SK-N-SH (cell line): ENCODE data around the gene ADK. TPM values are rescaled to one million over a fixed set of nuclear protein-coding genes. Genes with fewer than 3 reads are reported as not detected.
A peak's percentile ranks its signal among the peaks of the same experiment; 100 is the strongest.

Experiments
- CTCF ChIA-PET: fragments of 300-600, 350-600 bp; formaldehyde crosslinking; extraction: SDS; loops from one replicate; lab custom pipeline; 2021; lab: Yijun Ruan, JAX
- POLR2A ChIA-PET: fragments of 350-600 bp; sonication (Branson Sonifier 250); formaldehyde crosslinking; extraction: SDS; loops from one replicate; lab custom pipeline; 2020; ENCODE audit warnings: antibody characterized with exemption, inconsistent platforms; lab: Yijun Ruan, JAX
- DNase-seq: peaks from one replicate; pipeline ENCODE4 v3.0.0; 2012
- H2AFZ ChIP-seq: fragments of 200-600 bp; sonication (generic); 2 replicates; pipeline ENCODE4 v1.8.1; 2016; ENCODE audit warnings: antibody characterized with exemption, mild to moderate bottlenecking, low read depth
- H3F3A ChIP-seq: fragments of 200-600 bp; sonication (generic); replicated peaks from 2 replicates; pipeline ENCODE3; 2016; ENCODE audit warnings: antibody characterized with exemption, mild to moderate bottlenecking; ENCODE audit not compliant: insufficient read depth
- H3K27ac ChIP-seq, 2 experiments: fragments of 200-500 bp in 1 of 2; fragments of 200-600 bp in 1 of 2; sonication (Bioruptor generic) in 1 of 2; sonication (generic), shearing (Covaris generic) in 1 of 2; 2 replicates each; pipeline versions ENCODE4 v1.5.1 to v1.6.1; 2014 to 2016; ENCODE audit warnings: low read depth in 2 of 2, inconsistent platforms in 1 of 2, low read length in 1 of 2, mild to moderate bottlenecking in 1 of 2, mixed read lengths in 1 of 2
- H3K27me3 ChIP-seq: fragments of 200-600 bp; sonication (generic), shearing (Covaris generic); 2 replicates; pipeline ENCODE4 v1.6.1; 2016; ENCODE audit warnings: mixed run types; ENCODE audit not compliant: insufficient read depth
- H3K36me3 ChIP-seq, 2 experiments: fragments of 200-500 bp in 1 of 2; fragments of 200-600 bp in 1 of 2; sonication (Bioruptor generic) in 1 of 2; sonication (generic) in 1 of 2; replicated peaks in 1 of 2; 2 replicates each; pipeline versions ENCODE3 to v1.5.1; 2014 to 2016; ENCODE audit warnings: low read length in 1 of 2, mild to moderate bottlenecking in 1 of 2; ENCODE audit not compliant: insufficient read depth in 2 of 2, control insufficient read depth in 1 of 2
- H3K4me1 ChIP-seq, 2 experiments: fragments of 200-500 bp in 1 of 2; fragments of 200-600 bp in 1 of 2; sonication (Bioruptor generic) in 1 of 2; sonication (generic), shearing (Covaris generic) in 1 of 2; 2 replicates each; pipeline versions ENCODE4 v1.5.1 to v1.6.1; 2014 to 2016; ENCODE audit warnings: low read depth in 1 of 2, low read length in 1 of 2, mixed run types in 1 of 2; ENCODE audit not compliant: insufficient read depth in 2 of 2, control insufficient read depth in 1 of 2
- H3K4me2 ChIP-seq: fragments of 200-600 bp; sonication (generic), shearing (Covaris generic); 2 replicates; pipeline ENCODE4 v1.6.1; 2017; ENCODE audit warnings: mixed run types
- H3K4me3 ChIP-seq, 2 experiments: fragments of 200-500 bp in 1 of 2; fragments of 200-600 bp in 1 of 2; sonication (Bioruptor generic) in 1 of 2; sonication (generic), shearing (Covaris generic) in 1 of 2; 2 replicates each; pipeline versions ENCODE4 v1.5.1 to v1.8.1; 2014 to 2016; ENCODE audit warnings: low read depth in 2 of 2, inconsistent platforms in 1 of 2, low read length in 1 of 2, mild to moderate bottlenecking in 1 of 2, mixed read lengths in 1 of 2, moderate library complexity in 1 of 2
- H3K79me2 ChIP-seq: fragments of 200-600 bp; sonication (generic); 2 replicates; pipeline ENCODE4 v1.8.1; 2017; ENCODE audit warnings: mild to moderate bottlenecking; ENCODE audit not compliant: insufficient read depth
- H3K9ac ChIP-seq: fragments of 200-600 bp; sonication (generic); 2 replicates; pipeline ENCODE4 v1.6.1; 2017; ENCODE audit warnings: mixed run types
- H3K9me2 ChIP-seq: fragments of 200-600 bp; sonication (generic); 2 replicates; pipeline ENCODE4 v1.6.1; 2017; ENCODE audit warnings: mixed run types
- H3K9me3 ChIP-seq: fragments of 200-600 bp; sonication (generic); 2 replicates; pipeline ENCODE4 v1.6.1; 2017; ENCODE audit warnings: mixed run types, mild to moderate bottlenecking, moderate library complexity
- H4K20me1 ChIP-seq: fragments of 200-600 bp; sonication (generic); 2 replicates; pipeline ENCODE4 v1.6.1; 2017; ENCODE audit warnings: mild to moderate bottlenecking, mixed run types; ENCODE audit not compliant: insufficient read depth
- EZH2phosphoT487 ChIP-seq: fragments of 200-600 bp; sonication (generic); IDR thresholded peaks from 2 replicates; pipeline ENCODE4 v1.6.1; 2017; ENCODE audit warnings: low read depth, mixed run types, mild to moderate bottlenecking, antibody characterized with exemption, moderate library complexity, borderline replicate concordance
- FOSL2 ChIP-seq: IDR thresholded peaks from 2 replicates; pipeline ENCODE4 v1.4.0; 2012; ENCODE audit warnings: low read depth, mild to moderate bottlenecking, moderate library complexity, borderline replicate concordance
- FOXM1 ChIP-seq: IDR thresholded peaks from 2 replicates; pipeline ENCODE4 v1.4.0; 2012; ENCODE audit warnings: low read depth, mild to moderate bottlenecking
- MXI1 ChIP-seq: IDR thresholded peaks from 2 replicates; pipeline ENCODE4 v1.6.1; 2012; ENCODE audit warnings: mild to moderate bottlenecking, low read depth, low read length, improper control_type of control experiment
- POLR2AphosphoS5 ChIP-seq: IDR thresholded peaks from 2 replicates; pipeline ENCODE4 v1.6.1; 2012; ENCODE audit warnings: low read depth, low read length
- RCOR1 ChIP-seq: fragments of 150-350 bp; IDR thresholded peaks from 2 replicates; pipeline ENCODE4 v1.6.1; 2017; ENCODE audit warnings: antibody characterized with exemption, low read length
- RFX5 ChIP-seq: IDR thresholded peaks from 2 replicates; pipeline ENCODE4 v1.6.1; 2012; ENCODE audit warnings: mild to moderate bottlenecking, improper control_type of control experiment, low read length
- WGBS: methylation state at CpG from one replicate; pipeline ENCODE4 v1.1.6; 2017; ENCODE audit warnings: low lambda C conversion rate; 5-methylcytosine and 5-hydroxymethylcytosine counted together
- polyA plus RNA-seq, 3 experiments: library from polyadenylated mRNA; depleted of rRNA; stranded (reverse); fragments of >200 nt; gene quantifications; 2 replicates each; pipeline ENCODE4 v1.2.3, GENCODE V29; 2012
- TF ChIP-seq, protein P1 (sequence below): fragments of 200-600 bp; sonication (generic); IDR thresholded peaks from 2 replicates; pipeline ENCODE4 v1.6.1; 2017; ENCODE audit warnings: antibody characterized with exemption, mild to moderate bottlenecking, moderate library complexity
- TF ChIP-seq, protein P2 (sequence below): IDR thresholded peaks from 2 replicates; pipeline ENCODE4 v1.6.1; 2012; ENCODE audit warnings: mild to moderate bottlenecking, low read depth, low read length, moderate library complexity
- TF ChIP-seq, protein P3 (sequence below): IDR thresholded peaks from 2 replicates; pipeline ENCODE4 v1.4.0; 2012; ENCODE audit warnings: low read depth, borderline replicate concordance
- TF ChIP-seq, protein P4 (sequence below): IDR thresholded peaks from 2 replicates; pipeline ENCODE4 v1.4.0; 2012; ENCODE audit warnings: low read depth, borderline replicate concordance
- TF ChIP-seq, protein P5 (sequence below): fragments of 150-350 bp; IDR thresholded peaks from 2 replicates; pipeline ENCODE4 v1.6.1; 2016; ENCODE audit warnings: mild to moderate bottlenecking, low read depth, low read length

ADK gene
- polyA plus RNA-seq, 1 of the 3 experiments (the other 2 are of a cell fraction): 25.1 TPM

DNA sequence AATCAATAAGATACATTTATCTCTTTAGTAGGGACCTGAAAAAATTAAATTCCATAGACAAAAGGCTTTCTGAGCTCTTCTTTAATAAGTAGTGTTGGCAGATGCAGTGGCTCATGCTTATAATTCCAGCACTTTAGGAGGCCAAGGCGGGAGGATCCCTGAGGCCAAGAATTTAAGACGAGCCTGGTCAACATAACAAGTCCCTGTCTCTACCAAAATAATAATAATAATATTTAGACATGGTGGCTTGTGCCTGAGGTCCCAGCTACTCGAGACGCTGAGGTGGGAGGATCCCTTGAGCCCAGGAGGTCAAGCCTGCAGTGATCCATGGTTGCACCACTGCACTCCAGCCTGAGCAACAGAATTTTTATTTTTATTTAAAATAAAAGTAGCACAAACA is 280.8 kb downstream of the ADK start:
- Histone ChIP-seq H3K27ac (peak overlapping the region in 1 of 2 experiments; percentile 66; a peak in 1 of 4 replicates), H4K20me1 (no peaks in the 10 kb centered on the region), H3K4me3 (no peak overlapping the region), H2AFZ (no peak overlapping the region), H3K9me3 (no peaks in the 10 kb centered on the region), H3K9ac (no peak overlapping the region), H3K4me2 (no peak overlapping the region), H3F3A (peaks cover 28% of the 10 kb centered on the region), H3K4me1 (peaks cover 9 to 15% of the 10 kb centered on the region in 2 experiments; a peak in 2 of 4 replicates), H3K9me2 (no peaks in the 10 kb centered on the region), H3K27me3 (no peaks in the 10 kb centered on the region), H3K79me2 (no peaks in the 10 kb centered on the region), H3K36me3 (peaks cover 0 to 2% of the 10 kb centered on the region in 2 experiments)
- WGBS: 95% methylated on average over 4 of the region's 4 CpGs
- TF ChIP-seq, protein P1, sequence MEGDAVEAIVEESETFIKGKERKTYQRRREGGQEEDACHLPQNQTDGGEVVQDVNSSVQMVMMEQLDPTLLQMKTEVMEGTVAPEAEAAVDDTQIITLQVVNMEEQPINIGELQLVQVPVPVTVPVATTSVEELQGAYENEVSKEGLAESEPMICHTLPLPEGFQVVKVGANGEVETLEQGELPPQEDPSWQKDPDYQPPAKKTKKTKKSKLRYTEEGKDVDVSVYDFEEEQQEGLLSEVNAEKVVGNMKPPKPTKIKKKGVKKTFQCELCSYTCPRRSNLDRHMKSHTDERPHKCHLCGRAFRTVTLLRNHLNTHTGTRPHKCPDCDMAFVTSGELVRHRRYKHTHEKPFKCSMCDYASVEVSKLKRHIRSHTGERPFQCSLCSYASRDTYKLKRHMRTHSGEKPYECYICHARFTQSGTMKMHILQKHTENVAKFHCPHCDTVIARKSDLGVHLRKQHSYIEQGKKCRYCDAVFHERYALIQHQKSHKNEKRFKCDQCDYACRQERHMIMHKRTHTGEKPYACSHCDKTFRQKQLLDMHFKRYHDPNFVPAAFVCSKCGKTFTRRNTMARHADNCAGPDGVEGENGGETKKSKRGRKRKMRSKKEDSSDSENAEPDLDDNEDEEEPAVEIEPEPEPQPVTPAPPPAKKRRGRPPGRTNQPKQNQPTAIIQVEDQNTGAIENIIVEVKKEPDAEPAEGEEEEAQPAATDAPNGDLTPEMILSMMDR: no peak
- TF ChIP-seq RFX5 (no peak), POLR2AphosphoS5 (no peak), RCOR1 (no peak), EZH2phosphoT487 (no peak), FOXM1 (no peak)
- TF ChIP-seq, protein P2, sequence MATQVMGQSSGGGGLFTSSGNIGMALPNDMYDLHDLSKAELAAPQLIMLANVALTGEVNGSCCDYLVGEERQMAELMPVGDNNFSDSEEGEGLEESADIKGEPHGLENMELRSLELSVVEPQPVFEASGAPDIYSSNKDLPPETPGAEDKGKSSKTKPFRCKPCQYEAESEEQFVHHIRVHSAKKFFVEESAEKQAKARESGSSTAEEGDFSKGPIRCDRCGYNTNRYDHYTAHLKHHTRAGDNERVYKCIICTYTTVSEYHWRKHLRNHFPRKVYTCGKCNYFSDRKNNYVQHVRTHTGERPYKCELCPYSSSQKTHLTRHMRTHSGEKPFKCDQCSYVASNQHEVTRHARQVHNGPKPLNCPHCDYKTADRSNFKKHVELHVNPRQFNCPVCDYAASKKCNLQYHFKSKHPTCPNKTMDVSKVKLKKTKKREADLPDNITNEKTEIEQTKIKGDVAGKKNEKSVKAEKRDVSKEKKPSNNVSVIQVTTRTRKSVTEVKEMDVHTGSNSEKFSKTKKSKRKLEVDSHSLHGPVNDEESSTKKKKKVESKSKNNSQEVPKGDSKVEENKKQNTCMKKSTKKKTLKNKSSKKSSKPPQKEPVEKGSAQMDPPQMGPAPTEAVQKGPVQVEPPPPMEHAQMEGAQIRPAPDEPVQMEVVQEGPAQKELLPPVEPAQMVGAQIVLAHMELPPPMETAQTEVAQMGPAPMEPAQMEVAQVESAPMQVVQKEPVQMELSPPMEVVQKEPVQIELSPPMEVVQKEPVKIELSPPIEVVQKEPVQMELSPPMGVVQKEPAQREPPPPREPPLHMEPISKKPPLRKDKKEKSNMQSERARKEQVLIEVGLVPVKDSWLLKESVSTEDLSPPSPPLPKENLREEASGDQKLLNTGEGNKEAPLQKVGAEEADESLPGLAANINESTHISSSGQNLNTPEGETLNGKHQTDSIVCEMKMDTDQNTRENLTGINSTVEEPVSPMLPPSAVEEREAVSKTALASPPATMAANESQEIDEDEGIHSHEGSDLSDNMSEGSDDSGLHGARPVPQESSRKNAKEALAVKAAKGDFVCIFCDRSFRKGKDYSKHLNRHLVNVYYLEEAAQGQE: no peak
- no peak for DNase-seq
- CTCF ChIA-PET: no interaction called here
- POLR2A ChIA-PET: no interaction called here

DNA sequence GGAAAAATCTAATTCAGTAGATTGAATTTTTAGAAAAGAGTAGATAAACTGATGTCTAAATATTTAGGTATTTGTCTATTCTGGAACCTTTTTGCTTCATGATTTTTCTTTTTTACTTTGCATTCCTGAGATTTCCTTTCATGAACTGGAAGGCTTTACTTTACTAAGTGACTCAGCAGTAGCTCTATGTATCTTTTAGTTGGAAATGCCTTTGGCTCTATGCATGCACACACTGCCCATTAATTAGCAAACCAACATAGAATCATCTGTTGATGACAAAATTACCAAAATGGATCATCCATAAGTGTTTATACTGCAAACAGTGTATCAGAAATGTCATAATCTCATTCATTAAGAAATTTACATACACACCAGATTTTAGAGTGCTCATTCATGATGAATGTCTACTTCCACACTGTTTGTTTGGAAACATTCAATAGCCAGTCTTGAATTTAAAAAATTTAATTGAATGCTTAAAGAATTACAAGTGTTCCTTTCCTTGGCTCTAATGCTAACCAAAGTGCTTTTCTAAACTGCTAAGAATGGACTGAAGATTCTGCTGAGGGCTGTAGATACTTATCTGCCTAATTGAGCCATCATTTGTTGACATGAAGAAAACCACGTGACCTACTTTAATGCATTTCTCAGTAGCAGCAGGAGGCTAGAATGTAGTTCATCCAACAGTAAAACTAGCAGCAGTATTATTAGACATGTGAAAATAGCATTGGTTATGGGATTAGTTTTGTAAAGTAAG is 282.0 kb downstream of the ADK start:
- peaks cover 9 to 22% of the 10 kb centered on the region in 2 experiments; a peak in 2 of 4 replicates for H3K4me1 ChIP-seq
- DNase-seq: peak; percentile 41
- no peak overlapping the region for H3K4me3 ChIP-seq
- H3K79me2 ChIP-seq: no peaks in the 10 kb centered on the region
- no peak overlapping the region for H3K9ac ChIP-seq
- peak overlapping the region; percentile 22 for H3K4me2 ChIP-seq
- no peaks in the 10 kb centered on the region for H3K9me3 ChIP-seq
- H3K27me3 ChIP-seq: no peaks in the 10 kb centered on the region
- H2AFZ ChIP-seq: no peak overlapping the region
- WGBS: 13% methylated on average over 1 of the region's 1 CpG
- no peaks in the 10 kb centered on the region for H4K20me1 ChIP-seq
- ChIA-PET POLR2A (no interaction called here), CTCF (interaction anchor here (0.8 kb wide), 1 partner anchor 13 kb away, joined by 3 read pairs; no protein-coding TSS in a partner anchor)
- H3F3A ChIP-seq: peaks cover 40% of the 10 kb centered on the region
- no peaks in the 10 kb centered on the region for H3K9me2 ChIP-seq
- H3K27ac ChIP-seq: peak overlapping the region; percentile 63 to 66; a peak in 3 of 4 replicates
- peaks cover 0 to 2% of the 10 kb centered on the region in 2 experiments for H3K36me3 ChIP-seq
- TF ChIP-seq, protein P1: no peak
- TF ChIP-seq, protein P3, sequence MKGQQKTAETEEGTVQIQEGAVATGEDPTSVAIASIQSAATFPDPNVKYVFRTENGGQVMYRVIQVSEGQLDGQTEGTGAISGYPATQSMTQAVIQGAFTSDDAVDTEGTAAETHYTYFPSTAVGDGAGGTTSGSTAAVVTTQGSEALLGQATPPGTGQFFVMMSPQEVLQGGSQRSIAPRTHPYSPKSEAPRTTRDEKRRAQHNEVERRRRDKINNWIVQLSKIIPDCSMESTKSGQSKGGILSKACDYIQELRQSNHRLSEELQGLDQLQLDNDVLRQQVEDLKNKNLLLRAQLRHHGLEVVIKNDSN: peak; percentile 83
- TF ChIP-seq MXI1 (no peak), FOSL2 (peak; percentile 30; the same call in 1 of the 2 replicates), POLR2AphosphoS5 (no peak)
- TF ChIP-seq, protein P4, sequence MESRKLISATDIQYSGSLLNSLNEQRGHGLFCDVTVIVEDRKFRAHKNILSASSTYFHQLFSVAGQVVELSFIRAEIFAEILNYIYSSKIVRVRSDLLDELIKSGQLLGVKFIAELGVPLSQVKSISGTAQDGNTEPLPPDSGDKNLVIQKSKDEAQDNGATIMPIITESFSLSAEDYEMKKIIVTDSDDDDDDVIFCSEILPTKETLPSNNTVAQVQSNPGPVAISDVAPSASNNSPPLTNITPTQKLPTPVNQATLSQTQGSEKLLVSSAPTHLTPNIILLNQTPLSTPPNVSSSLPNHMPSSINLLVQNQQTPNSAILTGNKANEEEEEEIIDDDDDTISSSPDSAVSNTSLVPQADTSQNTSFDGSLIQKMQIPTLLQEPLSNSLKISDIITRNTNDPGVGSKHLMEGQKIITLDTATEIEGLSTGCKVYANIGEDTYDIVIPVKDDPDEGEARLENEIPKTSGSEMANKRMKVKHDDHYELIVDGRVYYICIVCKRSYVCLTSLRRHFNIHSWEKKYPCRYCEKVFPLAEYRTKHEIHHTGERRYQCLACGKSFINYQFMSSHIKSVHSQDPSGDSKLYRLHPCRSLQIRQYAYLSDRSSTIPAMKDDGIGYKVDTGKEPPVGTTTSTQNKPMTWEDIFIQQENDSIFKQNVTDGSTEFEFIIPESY: no peak
- TF ChIP-seq, protein P5, sequence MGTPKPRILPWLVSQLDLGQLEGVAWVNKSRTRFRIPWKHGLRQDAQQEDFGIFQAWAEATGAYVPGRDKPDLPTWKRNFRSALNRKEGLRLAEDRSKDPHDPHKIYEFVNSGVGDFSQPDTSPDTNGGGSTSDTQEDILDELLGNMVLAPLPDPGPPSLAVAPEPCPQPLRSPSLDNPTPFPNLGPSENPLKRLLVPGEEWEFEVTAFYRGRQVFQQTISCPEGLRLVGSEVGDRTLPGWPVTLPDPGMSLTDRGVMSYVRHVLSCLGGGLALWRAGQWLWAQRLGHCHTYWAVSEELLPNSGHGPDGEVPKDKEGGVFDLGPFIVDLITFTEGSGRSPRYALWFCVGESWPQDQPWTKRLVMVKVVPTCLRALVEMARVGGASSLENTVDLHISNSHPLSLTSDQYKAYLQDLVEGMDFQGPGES: no peak
